ENCODE measurements around the gene LRRC32. TPM values are rescaled to one million over a fixed set of nuclear protein-coding genes. Genes with fewer than 3 reads are reported as not detected.

LRRC32 gene
- total RNA-seq, 2 experiments from 2014 or later, result 23.2 to 24.5 TPM

DNA sequence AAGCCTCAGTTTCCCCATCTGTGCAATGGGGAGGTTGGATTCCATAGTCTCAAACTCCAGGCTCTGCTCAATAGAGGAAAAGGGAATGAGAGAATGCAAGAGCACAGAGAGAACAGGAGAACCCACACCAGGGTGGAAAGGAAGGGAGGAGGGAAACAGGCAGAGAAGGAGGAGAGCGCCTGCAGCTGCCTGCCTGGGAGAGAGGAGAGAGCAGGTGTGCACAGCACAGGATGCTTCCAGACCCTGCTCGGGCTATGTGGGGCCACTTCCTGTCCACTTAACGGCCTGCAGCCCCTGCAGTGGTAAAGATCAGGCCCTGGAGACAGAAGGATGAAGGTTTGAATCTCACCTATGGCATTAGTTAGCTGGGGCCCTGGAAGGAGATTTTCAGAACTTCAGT lies 12.3 kb downstream of the LRRC32 start:
- CTCF ChIA-PET, result interaction anchor here (1.1 kb wide), 1 partner anchor 8 kb away, joined by 4 read pairs; no protein-coding TSS in a partner anchor
- peaks cover 2% of the 10 kb centered on the region for H3K36me3 Mint-ChIP-seq (ENCODE audit: low read depth)
- H3K4me3 Mint-ChIP-seq, result no peak overlapping the region
- H3K9me3 Mint-ChIP-seq, result no peaks in the 10 kb centered on the region
- no peak for DNase-seq
- POLR2A ChIA-PET, result interaction anchor here (0.6 to 1.1 kb wide), 2 partner anchors 29 to 57 kb away, joined by 3 to 5 read pairs; no protein-coding TSS in a partner anchor
- H3K27ac Mint-ChIP-seq, result no peak overlapping the region
- intact Hi-C loops (cut with micrococcal nuclease), result no loop called here
- ATAC-seq, result no peak
- peaks cover 2% of the 10 kb centered on the region for H3K27me3 Mint-ChIP-seq
- TF ChIP-seq, protein P1, sequence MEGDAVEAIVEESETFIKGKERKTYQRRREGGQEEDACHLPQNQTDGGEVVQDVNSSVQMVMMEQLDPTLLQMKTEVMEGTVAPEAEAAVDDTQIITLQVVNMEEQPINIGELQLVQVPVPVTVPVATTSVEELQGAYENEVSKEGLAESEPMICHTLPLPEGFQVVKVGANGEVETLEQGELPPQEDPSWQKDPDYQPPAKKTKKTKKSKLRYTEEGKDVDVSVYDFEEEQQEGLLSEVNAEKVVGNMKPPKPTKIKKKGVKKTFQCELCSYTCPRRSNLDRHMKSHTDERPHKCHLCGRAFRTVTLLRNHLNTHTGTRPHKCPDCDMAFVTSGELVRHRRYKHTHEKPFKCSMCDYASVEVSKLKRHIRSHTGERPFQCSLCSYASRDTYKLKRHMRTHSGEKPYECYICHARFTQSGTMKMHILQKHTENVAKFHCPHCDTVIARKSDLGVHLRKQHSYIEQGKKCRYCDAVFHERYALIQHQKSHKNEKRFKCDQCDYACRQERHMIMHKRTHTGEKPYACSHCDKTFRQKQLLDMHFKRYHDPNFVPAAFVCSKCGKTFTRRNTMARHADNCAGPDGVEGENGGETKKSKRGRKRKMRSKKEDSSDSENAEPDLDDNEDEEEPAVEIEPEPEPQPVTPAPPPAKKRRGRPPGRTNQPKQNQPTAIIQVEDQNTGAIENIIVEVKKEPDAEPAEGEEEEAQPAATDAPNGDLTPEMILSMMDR (IDR thresholded peaks at IDR 0.05), result no peak
- no peaks in the 10 kb centered on the region for H3K4me1 Mint-ChIP-seq (ENCODE audit: low read depth)

DNA sequence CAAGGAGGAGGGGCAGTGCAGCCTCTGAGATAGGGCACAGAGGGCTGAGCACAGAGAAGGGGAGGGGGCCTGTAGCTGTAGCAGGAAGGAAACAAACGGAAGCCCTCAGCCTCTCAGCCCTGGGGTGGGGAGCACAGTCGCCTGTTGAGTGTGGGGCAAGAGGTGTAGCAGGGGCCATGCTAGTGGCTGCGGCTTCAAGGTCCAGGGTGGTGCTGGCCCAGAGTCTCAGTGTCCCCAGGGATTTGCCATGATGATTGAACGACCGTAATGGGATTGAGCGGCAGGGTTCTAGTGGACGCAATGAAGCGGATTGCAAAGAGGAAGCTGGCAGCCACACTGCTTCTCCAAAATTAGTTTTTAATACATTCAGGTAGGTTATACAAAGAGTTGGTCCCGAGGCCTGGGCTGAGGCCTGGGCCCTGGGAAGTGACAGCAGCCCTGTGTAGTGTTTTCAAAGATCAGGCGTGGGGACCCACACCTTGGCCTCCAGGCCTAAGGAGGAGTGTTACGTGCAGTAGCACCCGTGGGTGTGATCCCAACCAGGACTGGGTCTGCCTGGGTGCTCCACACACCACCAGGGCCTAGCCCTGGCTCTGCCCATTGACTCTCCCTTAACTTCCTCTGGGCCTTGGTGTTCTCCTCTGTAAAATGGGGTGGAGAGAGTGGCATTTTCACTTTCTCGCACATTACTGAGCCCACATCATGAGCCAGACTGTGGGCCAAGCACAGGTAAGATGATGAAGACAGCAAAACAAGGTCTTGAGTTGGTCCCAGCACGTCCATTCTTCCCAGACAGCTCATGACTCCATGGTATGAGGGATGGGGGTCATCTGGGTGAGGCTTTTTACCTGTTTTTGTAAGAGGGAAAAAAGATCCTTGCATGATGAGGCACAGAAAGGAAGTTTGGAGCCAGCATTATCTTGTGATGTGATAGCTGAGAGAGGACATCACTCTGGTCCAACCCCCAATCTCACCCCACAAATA lies 13.1 kb downstream of the LRRC32 start:
- CTCF ChIA-PET, result interaction anchor here (1.1 kb wide), 1 partner anchor 8 kb away, joined by 4 read pairs; no protein-coding TSS in a partner anchor
- TF ChIP-seq, protein P1 (IDR thresholded peaks at IDR 0.05), result no peak
- Mint-ChIP-seq H3K4me1 (ENCODE audit: low read depth) (no peaks in the 10 kb centered on the region), H3K27me3 (peaks cover 2% of the 10 kb centered on the region), H3K4me3 (no peak overlapping the region), H3K9me3 (no peaks in the 10 kb centered on the region), H3K36me3 (ENCODE audit: low read depth) (no peaks in the 10 kb centered on the region), H3K27ac (no peak overlapping the region)
- ATAC-seq (no peak), DNase-seq (no peak)
- intact Hi-C loops (cut with micrococcal nuclease), result no loop called here
- POLR2A ChIA-PET, result interaction anchor here (0.6 to 1.1 kb wide), 2 partner anchors 28 to 56 kb away, joined by 3 to 5 read pairs; no protein-coding TSS in a partner anchor

DNA sequence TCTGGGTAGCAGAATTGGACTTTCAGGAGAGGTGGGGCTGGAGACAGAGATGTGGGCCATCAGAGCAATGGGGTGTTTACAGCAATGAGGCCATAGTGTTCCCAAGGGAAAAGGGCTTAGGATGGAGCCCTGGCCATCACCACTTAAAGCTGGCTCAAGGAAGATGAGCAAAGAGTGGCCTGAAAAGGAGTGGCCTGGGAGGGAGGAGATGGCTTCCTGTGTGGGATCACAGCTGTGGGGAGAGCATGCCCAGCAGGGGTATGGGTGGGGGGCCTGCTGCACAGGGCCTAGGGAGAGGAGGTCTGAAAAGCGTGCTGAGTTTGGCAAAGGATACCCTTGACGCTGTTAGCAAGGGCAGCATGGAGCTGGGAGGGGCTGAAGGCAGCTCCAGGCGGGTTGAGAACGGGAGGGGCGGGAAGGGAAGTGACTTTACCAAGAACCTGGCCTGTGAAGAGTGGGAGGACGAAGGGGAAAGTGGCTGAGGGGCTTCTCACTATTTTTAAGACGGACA lies 13.9 kb downstream of the LRRC32 start:
- H3K36me3 Mint-ChIP-seq (ENCODE audit: low read depth), result no peaks in the 10 kb centered on the region
- ChIA-PET POLR2A (no interaction called here), CTCF (no interaction called here)
- no peaks in the 10 kb centered on the region for H3K9me3 Mint-ChIP-seq
- no peak overlapping the region for H3K27ac Mint-ChIP-seq
- no peaks in the 10 kb centered on the region for H3K4me1 Mint-ChIP-seq (ENCODE audit: low read depth)
- TF ChIP-seq, protein P1 (IDR thresholded peaks at IDR 0.05), result no peak
- peaks cover 2% of the 10 kb centered on the region for H3K27me3 Mint-ChIP-seq
- H3K4me3 Mint-ChIP-seq, result no peak overlapping the region
- ATAC-seq, result no peak
- DNase-seq, result no peak
- intact Hi-C loops (cut with micrococcal nuclease), result no loop called here

DNA sequence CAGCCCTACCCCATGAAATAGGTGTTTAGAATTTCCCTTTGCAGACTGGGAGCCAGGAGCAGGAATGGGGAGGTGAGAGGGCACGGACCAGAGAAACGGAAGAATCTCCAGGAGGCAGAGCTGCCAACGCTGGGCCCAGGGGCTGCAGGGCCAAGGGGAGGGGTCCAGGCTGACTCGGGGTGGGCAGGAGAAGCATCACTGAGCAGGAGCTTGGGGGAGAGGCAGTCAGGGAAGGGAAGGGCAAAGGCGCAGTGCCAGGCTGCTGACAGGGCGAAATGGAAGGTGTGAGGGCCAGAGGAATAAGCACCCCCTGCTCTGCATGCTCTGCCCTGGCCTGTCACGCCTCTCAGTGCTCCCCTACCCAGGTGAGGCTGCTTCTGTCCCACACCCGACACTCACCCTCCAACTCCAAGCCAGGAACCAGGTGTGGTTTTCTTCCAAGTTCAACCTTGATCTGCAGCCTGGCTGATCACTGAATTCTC lies 14.5 kb downstream of the LRRC32 start:
- intact Hi-C loops (cut with micrococcal nuclease), result no loop called here
- Mint-ChIP-seq H3K27me3 (peaks cover 2% of the 10 kb centered on the region), H3K27ac (no peak overlapping the region), H3K4me1 (ENCODE audit: low read depth) (no peaks in the 10 kb centered on the region), H3K9me3 (no peaks in the 10 kb centered on the region), H3K4me3 (no peak overlapping the region), H3K36me3 (ENCODE audit: low read depth) (no peaks in the 10 kb centered on the region)
- DNase-seq (no peak), ATAC-seq (no peak)
- CTCF ChIA-PET, result no interaction called here
- POLR2A ChIA-PET, result no interaction called here
- TF ChIP-seq, protein P1 (IDR thresholded peaks at IDR 0.05), result no peak

All from activated CD8-positive, alpha-beta T cell treated with anti-CD3 and anti-CD28 coated beads for 36 hours (primary cell).